MCF 10A (cell line): ENCODE data around the gene XAGE3. TPM values are rescaled to one million over a fixed set of nuclear protein-coding genes. Genes with fewer than 3 reads are reported as not detected.
"Not testable (repeated sequence)": the region's sequence is repeated elsewhere in the genome, so short reads cannot be mapped to it uniquely, and the experiment has no call there.

Experiments
- Bru-seq: library from RNA; stranded (reverse); fragments of 400-500 nt; gene quantifications from one replicate; lab custom pipeline; 2021; lab: Mats Ljungman, UMichigan
- BruChase-seq, 2 experiments: library from RNA; stranded (reverse); fragments of 400-500 nt; gene quantifications; one replicate each; lab custom pipeline; 2021; lab: Mats Ljungman, UMichigan
- BruUV-seq: library from RNA; stranded (reverse); fragments of 400-500 nt; replicated peaks from 2 replicates; lab custom pipeline; 2021; lab: Mats Ljungman, UMichigan
- CTCF ChIA-PET: fragments of 300-600 bp; sonication (Branson Sonifier 250); formaldehyde crosslinking; extraction: SDS; loops from one replicate; lab custom pipeline; 2021; ENCODE audit warnings: antibody characterized with exemption, inconsistent platforms; lab: Yijun Ruan, JAX
- POLR2A ChIA-PET: fragments of 300-600, 350-650 bp; sonication (Branson Sonifier 250); formaldehyde crosslinking; extraction: SDS; loops from one replicate; lab custom pipeline; 2020; ENCODE audit warnings: antibody characterized with exemption, inconsistent platforms; lab: Yijun Ruan, JAX
- DNase-seq: peaks from one replicate; pipeline ENCODE4 v3.0.0-alpha.2; 2018; ENCODE audit not compliant: unreplicated experiment
- H3K27ac Mint-ChIP-seq: one replicate; pipeline ENCODE4 v1.8.0; 2022; ENCODE audit warnings: mild to moderate bottlenecking, low read depth, mixed read lengths; ENCODE audit not compliant: unreplicated experiment
- H3K27me3 Mint-ChIP-seq: one replicate; pipeline ENCODE4 v1.8.0; 2022; ENCODE audit warnings: mixed read lengths; ENCODE audit not compliant: insufficient read depth, unreplicated experiment
- H3K36me3 Mint-ChIP-seq: one replicate; pipeline ENCODE4 v1.8.0; 2022; ENCODE audit warnings: mild to moderate bottlenecking, moderate library complexity, mixed read lengths; ENCODE audit not compliant: insufficient read depth, unreplicated experiment
- H3K4me1 Mint-ChIP-seq: one replicate; pipeline ENCODE4 v1.8.0; 2022; ENCODE audit warnings: mixed read lengths; ENCODE audit not compliant: insufficient read depth, unreplicated experiment
- H3K4me3 Mint-ChIP-seq: one replicate; pipeline ENCODE4 v1.8.0; 2022; ENCODE audit warnings: mild to moderate bottlenecking, moderate library complexity, mixed read lengths; ENCODE audit not compliant: unreplicated experiment
- H3K9me3 Mint-ChIP-seq: one replicate; pipeline ENCODE4 v1.8.0; 2022; ENCODE audit warnings: mixed read lengths; ENCODE audit not compliant: unreplicated experiment
- CTCF ChIP-seq: fragments of 200-600 bp; IDR thresholded peaks from one replicate; pipeline ENCODE4 v1.8.0; 2022; ENCODE audit warnings: antibody characterized with exemption, mild to moderate bottlenecking; ENCODE audit not compliant: unreplicated experiment
- intact Hi-C: fragments of 100-400 bp; cut with micrococcal nuclease; formaldehyde crosslinking; loops from 2 replicates; pipeline ENCODE4 v1.14.1; 2022
- long read RNA-seq: library from polyadenylated mRNA; stranded (forward); transcript quantifications from one replicate; pipeline ENCODE4 v2.0.0, GENCODE V29; 2022
- total RNA-seq: library from RNA; stranded (reverse); gene quantifications from 2 replicates; pipeline ENCODE4 v1.2.3, GENCODE V29; 2022

Gene XAGE3
- total RNA-seq (not detected in 2 replicates), Bru-seq, nascent RNA (not detected), BruChase-seq, experiment 1, labeled RNA remaining after a 6-hour chase (not detected), BruChase-seq, experiment 2, labeled RNA remaining after a 2-hour chase (not detected)
- long read RNA-seq = 0 reads

- no TSS peak for BruUV-seq
- H3K36me3 Mint-ChIP-seq = no peaks in the 10 kb centered on the region
- CTCF ChIA-PET = no interaction called here
- DNase-seq = no peak
- intact Hi-C loops = no loop called here
- no peaks in the 10 kb centered on the region for H3K4me1 Mint-ChIP-seq
- TF ChIP-seq CTCF = no peak
- H3K27ac Mint-ChIP-seq = no peak within 1 kb of the TSS
- POLR2A ChIA-PET = no interaction called here
- peaks cover 94% of the 10 kb centered on the region for H3K27me3 Mint-ChIP-seq
- H3K9me3 Mint-ChIP-seq = no peaks in the 10 kb centered on the region
- H3K4me3 Mint-ChIP-seq = no peak within 1 kb of the TSS
Observed at GRCh38 chrX:52867610-52868348, at the start of gene XAGE3. TSS of gene XAGE3 (minus strand) at chrX:52868083. CDS start at chrX:52867133, 950 bp downstream.

GRCh38 chrX:52914704-52915103 is 46.8 kb upstream of the XAGE3 start:
- H3K4me3 Mint-ChIP-seq, intact Hi-C loops, BruUV-seq, H3K9me3 Mint-ChIP-seq, H3K4me1 Mint-ChIP-seq, POLR2A ChIA-PET, H3K36me3 Mint-ChIP-seq, DNase-seq, H3K27ac Mint-ChIP-seq, H3K27me3 Mint-ChIP-seq, CTCF ChIA-PET: not testable (repeated sequence)

- H3K4me1 Mint-ChIP-seq, CTCF ChIA-PET, H3K36me3 Mint-ChIP-seq, POLR2A ChIA-PET, BruUV-seq, intact Hi-C loops, H3K4me3 Mint-ChIP-seq, H3K27me3 Mint-ChIP-seq, DNase-seq, H3K27ac Mint-ChIP-seq, H3K9me3 Mint-ChIP-seq: not testable (repeated sequence)
Observed at GRCh38 chrX:52913681-52914080, 45.8 kb upstream of the XAGE3 start.

GRCh38 chrX:52909313-52909969 is 41.6 kb upstream of the XAGE3 start:
- BruUV-seq, intact Hi-C loops, H3K27ac Mint-ChIP-seq, H3K27me3 Mint-ChIP-seq, CTCF ChIA-PET, DNase-seq, H3K4me1 Mint-ChIP-seq, H3K9me3 Mint-ChIP-seq, H3K36me3 Mint-ChIP-seq, POLR2A ChIA-PET, H3K4me3 Mint-ChIP-seq: not testable (repeated sequence)

- BruUV-seq, DNase-seq, CTCF ChIA-PET, H3K4me3 Mint-ChIP-seq, H3K4me1 Mint-ChIP-seq, POLR2A ChIA-PET, H3K36me3 Mint-ChIP-seq, H3K9me3 Mint-ChIP-seq, H3K27me3 Mint-ChIP-seq, intact Hi-C loops, H3K27ac Mint-ChIP-seq: not testable (repeated sequence)
Observed at GRCh38 chrX:52907900-52908299, 40.0 kb upstream of the XAGE3 start.

- POLR2A ChIA-PET, DNase-seq, H3K27me3 Mint-ChIP-seq, H3K4me1 Mint-ChIP-seq, intact Hi-C loops, H3K27ac Mint-ChIP-seq, BruUV-seq, CTCF ChIA-PET, H3K9me3 Mint-ChIP-seq, H3K4me3 Mint-ChIP-seq, H3K36me3 Mint-ChIP-seq: not testable (repeated sequence)
Observed at GRCh38 chrX:52907137-52907536, 39.3 kb upstream of the XAGE3 start.

GRCh38 chrX:52906072-52906471 is 38.2 kb upstream of the XAGE3 start:
- H3K4me1 Mint-ChIP-seq, H3K36me3 Mint-ChIP-seq, H3K9me3 Mint-ChIP-seq, H3K27ac Mint-ChIP-seq, CTCF ChIA-PET, H3K4me3 Mint-ChIP-seq, H3K27me3 Mint-ChIP-seq, intact Hi-C loops, POLR2A ChIA-PET, DNase-seq, BruUV-seq: not testable (repeated sequence)

- H3K4me1 Mint-ChIP-seq, intact Hi-C loops, H3K4me3 Mint-ChIP-seq, POLR2A ChIA-PET, CTCF ChIA-PET, H3K27ac Mint-ChIP-seq, H3K9me3 Mint-ChIP-seq, H3K36me3 Mint-ChIP-seq, BruUV-seq, DNase-seq, H3K27me3 Mint-ChIP-seq: not testable (repeated sequence)
Observed at GRCh38 chrX:52905531-52905930, 37.6 kb upstream of the XAGE3 start.
